NB4 (cell line): ENCODE measurements around the gene ZBTB46.

Experiments used
- CTCF ChIP-seq: IDR thresholded peaks from one replicate; pipeline ENCODE4 v1.5.1; 2012; ENCODE audit warnings: low read depth, low read length
- MYC ChIP-seq: IDR thresholded peaks from 2 replicates; pipeline ENCODE4 v1.6.1; 2011; ENCODE audit warnings: low read depth, low read length
- POLR2A ChIP-seq: IDR thresholded peaks from 2 replicates; pipeline ENCODE4 v1.6.1; 2011; ENCODE audit warnings: mild to moderate bottlenecking; ENCODE audit not compliant: insufficient read length; ENCODE audit errors: extremely low read depth
- TF ChIP-seq, protein P1 (sequence below): IDR thresholded peaks from 2 replicates; pipeline ENCODE4 v1.6.1; 2011; ENCODE audit warnings: low read depth, low read length

DNA sequence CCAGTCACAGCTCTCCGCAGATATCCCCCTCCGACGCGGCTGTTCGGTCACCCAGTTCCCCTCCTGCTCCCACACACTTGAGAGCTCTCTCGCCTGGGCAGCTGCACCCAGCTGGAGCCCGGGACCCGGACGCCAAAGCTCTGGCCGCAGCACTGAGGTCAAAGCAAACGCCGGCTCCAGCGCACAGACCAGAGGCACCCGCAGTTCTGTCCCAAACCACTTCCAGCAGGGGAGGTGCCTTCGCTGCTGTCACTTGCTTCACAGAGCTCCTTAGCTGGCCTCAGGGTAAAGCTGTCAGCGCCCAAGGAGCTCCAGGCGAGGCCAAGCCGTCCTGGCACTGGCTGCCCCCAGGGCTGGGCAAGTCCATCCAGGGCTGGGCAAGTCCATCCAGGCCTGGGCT is 63.6 kb downstream of the ZBTB46 start:
- TF ChIP-seq CTCF = no peak
- no peak for TF ChIP-seq POLR2A
- TF ChIP-seq, protein P1, sequence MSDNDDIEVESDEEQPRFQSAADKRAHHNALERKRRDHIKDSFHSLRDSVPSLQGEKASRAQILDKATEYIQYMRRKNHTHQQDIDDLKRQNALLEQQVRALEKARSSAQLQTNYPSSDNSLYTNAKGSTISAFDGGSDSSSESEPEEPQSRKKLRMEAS = no peak
- no peak for TF ChIP-seq MYC
